NCI-H2107 treated with DMSO at 0.1 percent for 48 hours (cell line): ENCODE results near the gene CAPZB.
"Not testable (repeated sequence)": the region's sequence is repeated elsewhere in the genome, so short reads cannot be mapped to it uniquely, and the experiment has no call there.

Experiments
- DNase-seq: peaks from one replicate; lab custom pipeline; 2025; ENCODE audit not compliant: unreplicated experiment; lab: John Stamatoyannopoulos, UW

Gene CAPZB

DNA sequence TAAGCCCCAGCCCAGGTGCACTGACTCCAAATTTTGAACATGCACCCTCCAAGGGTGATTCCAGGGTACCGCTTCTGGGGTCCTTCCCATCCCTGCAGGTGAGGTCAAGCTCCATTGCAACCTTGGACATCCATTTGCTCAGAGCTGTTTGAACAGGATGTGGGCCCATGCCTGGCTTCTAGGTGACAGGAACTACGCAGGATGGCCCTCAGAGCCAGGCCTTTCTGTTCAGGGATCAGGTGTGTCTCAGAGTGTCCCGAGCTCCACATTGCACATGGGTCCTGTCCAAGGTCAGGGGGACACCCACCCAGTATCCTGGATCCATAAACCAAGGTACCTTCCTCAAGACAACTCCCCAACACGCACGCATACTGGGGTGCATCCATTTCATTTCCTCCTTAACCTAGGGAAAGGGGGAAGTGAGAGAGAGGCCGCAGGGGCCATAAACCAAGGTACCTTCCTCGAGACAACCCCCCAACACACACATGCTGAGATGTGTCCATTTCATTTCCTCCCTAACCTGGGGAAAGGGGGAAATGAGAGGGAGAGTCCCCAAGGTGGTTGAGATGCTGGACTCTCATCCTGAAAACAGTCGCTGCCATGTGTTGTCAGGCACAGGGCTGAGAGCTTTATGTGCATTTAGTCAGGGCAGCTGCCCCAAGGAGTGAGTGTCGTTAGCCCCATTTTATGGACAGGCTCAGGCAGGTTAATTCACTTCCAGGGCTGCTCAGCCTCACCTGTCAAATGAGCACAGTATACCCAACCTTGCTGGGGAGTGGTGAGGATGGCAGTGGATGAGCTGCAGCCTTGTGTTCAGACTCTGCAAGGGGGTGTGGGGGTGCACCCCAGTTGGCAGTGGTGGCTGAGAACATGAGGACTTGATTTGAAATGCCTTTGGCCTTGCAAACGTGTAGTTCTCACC is 171.1 kb downstream of the CAPZB start:
- no peak for DNase-seq

DNA sequence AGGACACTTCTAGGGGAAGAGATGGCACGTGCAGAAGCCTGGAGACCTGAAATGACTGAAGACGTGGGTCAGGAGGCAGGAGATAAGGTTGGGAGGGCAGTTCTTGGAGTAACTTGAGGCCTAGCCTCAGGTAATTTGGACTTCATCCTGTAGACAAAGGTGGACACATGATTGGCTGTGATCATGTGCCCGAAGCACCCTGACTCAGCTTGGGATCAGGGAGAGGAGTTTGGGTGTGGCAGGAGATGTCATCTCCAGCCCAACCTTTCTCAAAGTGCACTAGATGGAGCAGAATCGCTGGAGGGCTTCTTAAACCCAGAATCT is 171.7 kb downstream of the CAPZB start:
- DNase-seq: no peak

DNA sequence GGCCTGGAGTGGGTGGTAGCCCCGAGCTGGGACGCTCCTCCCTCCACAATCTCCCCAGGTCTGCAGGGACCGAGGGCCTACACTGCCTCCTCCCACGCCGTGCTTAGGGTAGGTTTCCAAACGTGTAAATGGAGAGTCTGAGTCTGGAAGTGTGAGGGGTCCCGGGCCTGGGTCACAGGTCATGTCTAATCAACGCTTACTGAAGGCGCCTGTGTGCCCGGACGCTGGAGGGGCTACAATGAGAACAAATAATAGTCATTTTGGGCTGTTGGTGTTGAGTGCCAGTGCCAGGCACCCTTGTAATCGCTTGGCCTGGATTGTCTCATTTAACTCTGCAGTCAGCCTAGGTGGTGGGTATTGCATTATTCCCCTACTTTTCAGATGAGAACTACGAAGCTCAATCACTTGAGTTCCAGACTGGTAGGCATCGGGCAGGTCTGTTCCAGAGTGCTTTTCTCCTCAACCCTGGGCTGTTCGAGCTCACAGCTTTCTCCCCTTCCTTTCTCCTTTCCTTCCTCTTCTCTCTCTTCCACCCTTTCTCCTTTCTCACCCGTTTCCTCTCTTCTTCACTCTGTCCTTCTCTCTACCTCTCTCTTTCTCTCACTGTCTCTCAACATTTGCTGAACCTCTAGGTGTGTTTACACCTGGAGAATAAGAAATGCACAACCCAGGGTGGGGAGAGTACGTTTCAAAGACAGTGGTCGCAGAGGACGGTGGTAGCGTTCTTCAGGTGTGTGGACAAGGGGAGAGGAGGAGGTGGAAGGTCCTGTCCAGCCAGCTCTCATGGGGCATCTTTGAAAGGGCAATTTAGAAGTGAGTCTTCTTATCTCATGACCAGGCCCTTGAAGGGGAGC is 172.3 kb downstream of the CAPZB start:
- no peak for DNase-seq

DNA sequence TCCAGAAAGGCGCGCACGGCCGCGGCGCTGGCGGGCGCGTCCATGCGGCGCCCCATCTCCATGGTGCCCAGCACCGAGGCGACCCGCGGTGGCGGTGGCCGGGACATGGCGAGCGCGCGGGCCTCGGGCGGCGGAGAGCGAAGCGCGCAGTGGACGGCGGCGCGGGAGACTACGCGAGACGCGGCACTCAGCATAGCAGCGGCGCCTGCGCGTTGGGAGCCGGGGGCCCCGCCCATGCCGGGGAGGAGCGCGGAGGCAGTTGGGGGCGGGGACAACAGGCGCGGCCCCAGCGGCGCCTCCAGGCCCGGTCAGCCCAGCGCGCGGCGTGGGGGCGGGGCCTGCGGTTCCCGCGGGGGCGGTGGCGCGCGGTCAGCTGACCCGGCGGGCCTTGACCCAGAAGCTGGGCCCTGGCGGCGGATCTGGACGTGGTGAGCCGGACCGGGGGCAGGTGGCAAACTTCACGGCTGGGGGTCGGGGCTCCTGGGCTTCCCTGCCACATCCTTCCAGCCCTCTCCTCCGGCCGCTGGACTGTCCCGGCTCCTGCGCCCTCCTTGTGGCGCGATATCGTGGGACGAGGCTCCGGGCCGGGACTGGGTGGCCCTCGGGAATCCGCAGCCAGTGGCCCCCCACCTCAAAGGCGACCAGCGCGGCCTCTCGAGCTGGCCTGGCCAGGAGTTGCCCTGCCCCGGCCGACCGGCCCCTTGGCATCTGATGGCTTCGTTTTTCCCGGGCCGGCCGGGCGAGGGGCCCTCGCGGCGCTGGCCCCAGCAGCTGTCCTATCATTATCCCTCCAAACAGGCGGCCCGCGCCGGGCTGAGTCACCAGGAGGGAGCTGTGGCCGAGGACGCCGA is 173.2 kb downstream of the CAPZB start, which contains the start of the genes AKR7A2 and SLC66A1:
TSS of gene AKR7A2 (minus strand) at position 214 of the 851 bp plus-strand sequence. CDS start at position 194, 20 bp downstream.
TSS of gene SLC66A1 (plus strand) at position 396 of the 851 bp plus-strand sequence. CDS start 5,352 bp downstream, outside the sequence.
- peak; percentile 51 for DNase-seq

DNA sequence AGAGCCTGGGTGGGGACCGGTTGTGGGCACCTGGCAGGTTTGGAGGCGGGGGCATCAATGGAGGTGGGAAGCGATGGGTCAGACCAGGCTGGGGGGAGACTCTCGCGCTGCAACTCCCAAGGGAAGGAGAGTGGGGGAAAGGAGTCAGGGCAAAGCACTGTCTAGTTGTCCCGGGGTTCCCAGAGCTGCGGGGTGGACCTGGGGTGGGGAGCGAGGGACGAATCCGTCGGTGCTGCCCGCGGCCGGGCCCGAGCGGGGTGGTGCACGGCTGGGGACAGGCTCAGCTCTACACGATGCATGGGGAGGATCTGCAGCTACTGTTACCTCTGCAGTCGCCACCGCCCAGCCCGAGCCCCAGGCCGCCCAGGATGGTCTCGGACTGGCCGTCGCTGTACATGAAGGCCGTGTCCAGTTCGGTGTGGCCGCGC is 173.8 kb downstream of the CAPZB start:
- no peak for DNase-seq

DNA sequence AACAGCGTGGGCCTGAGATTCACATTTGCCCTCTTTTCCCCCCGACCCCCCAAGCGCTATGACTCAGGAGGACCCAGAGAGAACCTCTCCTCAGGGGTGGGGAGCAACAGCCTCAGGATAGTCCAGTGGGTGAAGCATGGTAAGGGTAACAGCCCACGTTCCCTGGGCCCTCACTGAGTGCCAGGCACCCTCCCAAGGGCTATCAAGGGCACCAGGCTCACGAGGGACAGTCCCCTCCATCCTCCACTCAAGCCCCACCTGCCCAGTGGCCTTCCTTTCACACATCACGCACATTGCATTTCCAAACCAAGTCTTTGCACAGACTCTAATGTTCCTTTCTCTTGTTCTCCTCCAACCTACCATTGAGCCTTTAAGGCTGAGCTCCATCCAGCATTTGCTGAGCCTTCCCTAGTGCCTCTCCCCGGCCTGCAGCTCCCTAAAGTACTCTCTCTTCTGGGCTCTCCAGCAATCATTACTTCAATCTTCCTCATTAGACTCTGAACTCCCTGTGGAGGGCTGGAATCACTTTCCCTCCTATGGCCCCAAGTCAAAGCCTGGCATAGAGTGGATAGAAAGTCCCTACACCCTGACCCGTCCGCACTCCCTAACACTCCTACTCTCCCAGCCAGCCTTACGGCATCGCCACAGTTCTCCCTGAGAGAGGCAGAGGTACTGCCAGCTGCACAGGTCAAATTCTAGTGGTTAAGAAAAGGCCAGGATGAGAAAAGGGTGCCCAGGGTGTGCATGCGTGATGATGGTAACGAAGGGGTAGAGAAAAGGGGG is 174.4 kb downstream of the CAPZB start:
- DNase-seq: peak; percentile 30

DNA sequence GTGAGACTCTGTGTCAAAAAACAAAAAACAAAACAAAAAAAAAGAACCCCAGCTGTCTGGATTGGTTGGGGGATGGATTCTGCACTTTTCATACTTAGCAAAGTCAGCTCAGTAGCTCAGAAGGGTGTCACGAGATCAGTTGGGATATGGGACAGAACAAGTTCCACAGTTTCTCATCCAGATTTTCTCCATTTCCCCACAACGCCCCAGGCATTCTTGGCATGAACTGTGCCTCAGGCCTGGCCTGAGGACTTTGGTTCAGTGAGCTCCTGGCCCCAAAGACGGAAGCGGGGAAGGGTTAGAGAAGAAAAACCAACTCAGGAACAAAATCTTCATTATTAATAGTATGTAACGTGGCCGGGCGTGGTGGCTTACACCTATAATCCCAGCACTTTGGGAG is 175.3 kb downstream of the CAPZB start:
- DNase-seq: no peak

DNA sequence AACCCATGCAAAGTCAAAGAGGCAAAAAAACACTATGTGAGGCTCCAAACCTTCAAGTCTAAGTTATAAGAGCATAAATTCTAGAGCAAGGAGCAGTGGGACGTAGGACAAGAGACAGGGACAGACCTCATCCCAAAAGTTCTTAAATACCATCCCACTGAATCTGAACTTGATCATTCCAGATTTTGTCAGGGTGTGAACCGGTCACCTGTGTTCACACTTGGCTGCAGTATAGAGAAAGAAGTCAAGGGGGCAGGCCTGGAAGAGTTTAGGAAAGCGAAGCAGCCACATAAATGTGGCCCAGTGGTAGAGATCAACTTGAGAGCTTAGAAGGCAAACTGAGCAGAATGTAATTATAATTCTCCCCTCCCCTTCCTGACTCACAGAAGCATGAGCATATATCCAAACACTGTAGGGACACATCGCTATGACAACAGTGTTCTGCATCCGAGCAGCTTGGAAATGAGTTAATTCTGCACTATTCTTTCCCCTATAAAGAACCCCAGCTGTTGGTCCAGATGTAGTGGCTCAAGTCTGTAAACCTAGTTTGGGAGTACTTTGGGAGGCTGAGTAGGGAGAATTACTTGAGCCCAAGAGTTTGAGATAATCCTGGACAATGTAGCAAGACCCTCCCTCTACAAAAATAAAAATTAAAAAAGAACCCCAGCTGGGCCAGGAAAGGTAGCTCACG is 176.1 kb downstream of the CAPZB start:
- no peak for DNase-seq

DNA sequence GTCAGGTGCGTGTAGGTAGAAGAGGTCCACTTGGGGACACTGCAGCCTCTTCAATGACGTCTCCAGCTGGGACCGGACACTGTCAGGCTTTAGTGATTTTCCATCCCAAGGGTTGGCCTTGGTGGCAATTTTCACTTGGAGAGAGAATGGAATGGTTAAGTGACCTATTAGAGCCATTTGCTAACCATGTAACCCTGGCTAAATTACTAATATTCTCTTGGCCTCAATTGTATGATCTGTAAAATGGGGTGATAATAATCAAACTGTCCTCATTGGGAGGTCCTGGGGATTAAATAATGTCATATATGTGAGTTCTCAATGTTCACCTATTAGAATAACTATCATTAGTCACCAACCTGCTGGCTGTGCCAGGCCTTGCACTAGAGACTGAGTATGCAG is 176.8 kb downstream of the CAPZB start:
- no peak for DNase-seq

DNA sequence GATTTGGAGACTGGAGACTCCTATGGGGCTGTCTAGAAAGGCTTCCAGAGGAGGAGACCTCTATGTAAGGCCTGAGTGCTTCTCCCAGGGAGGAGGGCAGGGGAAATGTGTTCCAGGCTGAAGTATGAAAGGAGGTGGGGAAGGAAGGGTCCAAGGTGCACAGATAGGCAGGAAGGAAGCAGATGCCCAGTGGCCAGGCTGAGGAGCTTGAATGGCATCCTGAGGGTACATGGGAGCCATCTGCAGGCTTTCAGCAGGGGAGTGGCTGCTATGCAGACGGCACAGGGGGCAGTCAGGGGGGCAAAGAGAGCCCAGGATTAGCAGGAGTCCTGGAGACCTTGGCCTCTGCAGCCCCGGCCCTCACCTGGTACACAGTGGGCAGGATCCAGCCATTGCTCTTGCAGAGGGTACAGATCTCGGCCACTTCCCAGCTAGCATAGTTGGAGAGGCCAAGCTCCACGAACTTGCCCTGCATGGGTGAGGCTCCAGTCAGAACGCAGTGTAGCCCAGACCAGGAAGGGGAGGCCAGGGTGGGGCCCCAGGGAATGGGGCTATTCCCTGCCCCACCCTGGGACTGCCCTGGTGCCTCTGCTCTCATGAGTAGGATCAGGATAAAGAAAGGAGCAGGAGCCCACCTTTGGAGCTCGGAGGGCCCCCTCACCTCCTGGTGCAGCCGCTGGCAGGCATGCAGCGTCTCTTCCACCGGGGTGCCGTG is 177.4 kb downstream of the CAPZB start:
- no peak for DNase-seq

DNA sequence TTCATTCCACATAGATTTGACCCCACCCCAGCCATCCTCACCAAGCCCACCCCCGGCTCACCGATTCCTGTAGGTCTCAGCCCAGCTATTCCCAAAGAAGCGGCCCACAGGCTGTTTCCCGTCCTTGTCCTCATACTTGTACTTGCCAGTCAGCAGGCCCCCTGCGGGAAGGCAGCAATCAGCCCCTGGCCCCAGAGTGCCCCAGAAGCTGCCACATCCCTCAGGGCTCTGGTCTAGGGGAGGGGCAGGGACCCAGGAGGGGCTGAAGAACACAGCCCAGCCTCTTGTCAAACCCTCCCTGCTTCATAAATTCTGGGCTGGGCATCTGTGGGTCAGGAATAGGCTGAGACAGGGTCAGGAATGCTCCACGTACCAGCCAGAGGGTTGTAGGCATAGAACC is 178.4 kb downstream of the CAPZB start:
- DNase-seq: no peak

DNA sequence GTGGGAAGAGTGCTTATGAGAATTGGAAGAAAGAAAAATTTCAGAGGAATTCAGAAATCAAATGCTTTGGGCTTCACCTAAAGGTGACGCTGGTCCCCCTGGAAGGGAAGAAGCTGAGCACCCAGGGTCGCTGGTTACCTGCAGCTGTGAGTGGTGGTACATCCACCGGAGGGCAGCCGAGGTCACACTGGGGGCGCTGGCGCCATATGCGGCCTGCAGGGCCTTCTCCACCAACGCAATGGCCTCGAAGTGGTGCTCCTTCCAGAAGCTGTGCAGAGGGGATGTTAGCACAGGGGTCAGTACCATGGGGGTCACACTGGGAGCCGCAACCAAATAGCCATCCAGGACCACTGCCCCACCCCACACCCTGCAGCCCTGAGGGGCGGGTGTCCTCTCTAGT is 179.5 kb downstream of the CAPZB start:
- no peak for DNase-seq

DNA sequence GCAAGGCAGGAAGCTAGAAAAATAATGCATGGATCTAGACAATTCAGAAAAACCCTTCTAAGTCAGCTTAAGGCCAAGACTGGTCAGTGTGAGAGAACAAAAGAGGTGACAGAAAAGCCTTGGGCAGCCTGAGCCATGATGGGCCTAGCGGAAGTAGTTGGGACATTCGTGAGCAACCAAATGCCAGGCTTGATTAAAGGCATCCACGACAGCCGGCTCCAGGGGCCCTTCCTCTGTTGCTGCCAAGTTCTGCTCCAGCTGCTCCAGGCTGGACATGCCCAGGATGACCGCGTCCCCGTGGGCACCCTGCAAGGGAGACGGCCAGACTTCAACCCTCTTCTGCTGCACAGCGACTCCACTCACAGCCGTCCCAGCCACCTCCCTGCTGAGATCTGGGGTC is 181.3 kb downstream of the CAPZB start:
- DNase-seq: not testable (repeated sequence)

DNA sequence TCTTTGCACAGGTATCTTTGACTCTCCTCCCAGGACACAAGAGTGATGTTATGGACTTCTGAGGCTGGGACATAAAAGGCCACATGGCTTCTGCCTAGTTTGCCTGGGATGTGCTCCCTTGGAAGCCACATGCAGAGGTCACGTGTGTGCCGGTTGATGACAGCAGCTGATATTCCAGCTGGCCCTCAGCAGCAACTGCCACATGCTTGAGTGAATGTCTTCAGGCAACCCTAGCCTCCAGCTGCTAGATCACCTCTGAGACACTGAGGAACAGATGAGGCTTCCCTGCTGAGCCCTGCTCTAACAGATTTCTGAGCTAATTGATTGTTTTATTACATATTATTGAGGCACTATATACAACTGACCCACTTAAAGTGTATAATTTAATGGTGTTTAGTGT is 185.1 kb downstream of the CAPZB start:
- no peak for DNase-seq

DNA sequence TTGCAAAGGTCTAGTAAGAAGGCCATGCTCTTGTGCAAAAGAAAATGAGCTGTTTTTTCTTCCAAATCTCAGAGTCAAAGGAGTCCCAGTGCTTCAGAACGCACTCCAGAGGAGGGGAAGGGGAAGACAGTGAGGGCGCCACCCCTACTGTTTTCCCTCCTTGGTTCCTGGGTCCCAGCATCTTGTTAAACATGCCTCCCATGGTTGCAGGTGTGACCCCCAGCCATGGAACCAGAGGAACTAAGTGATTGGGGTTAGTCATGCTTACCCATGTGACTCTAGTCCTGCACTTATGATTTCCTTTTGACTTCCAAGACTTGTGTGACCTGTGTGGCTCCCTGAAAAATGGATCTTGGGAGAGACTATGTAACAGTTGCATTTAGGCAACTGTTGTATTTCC is 190.7 kb downstream of the CAPZB start:
- no peak for DNase-seq

DNA sequence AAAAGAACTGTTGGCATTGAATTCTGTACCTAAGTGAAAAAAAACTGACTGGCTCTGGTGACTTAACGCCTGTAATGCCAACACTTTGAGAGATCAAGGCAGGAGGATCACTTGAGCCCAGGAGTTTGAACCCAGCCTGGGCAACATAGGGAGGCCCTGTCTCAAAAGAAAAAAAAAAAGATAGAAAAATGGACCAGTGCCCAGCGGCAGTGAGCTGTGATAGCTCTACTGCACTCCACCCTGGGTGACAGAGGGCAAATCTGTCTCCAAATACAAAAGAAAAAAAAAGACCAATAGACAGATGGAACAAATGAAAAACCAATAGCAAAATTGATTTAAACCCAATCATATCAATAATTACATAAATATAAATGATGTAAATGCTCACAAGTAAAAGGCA is 196.1 kb downstream of the CAPZB start:
- DNase-seq: no peak
